ENCODE results near the gene ITSN1.
"Not testable (repeated sequence)": the region's sequence is repeated elsewhere in the genome, so short reads cannot be mapped to it uniquely, and the experiment has no call there.

Gene ITSN1

GRCh38 chr21:33651965-33652680 is 9.8 kb downstream of the ITSN1 start:
- no peak for DNase-seq

- no peak for DNase-seq
Measured at GRCh38 chr21:33654412-33654811, 12.1 kb downstream of the ITSN1 start.

- no peak for DNase-seq
Measured at GRCh38 chr21:33655588-33656221, 13.4 kb downstream of the ITSN1 start.

- DNase-seq: peak; percentile 81
Measured at GRCh38 chr21:33657124-33657820, 15.0 kb downstream of the ITSN1 start.

GRCh38 chr21:33658919-33659567 is 16.7 kb downstream of the ITSN1 start:
- no peak for DNase-seq

GRCh38 chr21:33659568-33659949 is 17.3 kb downstream of the ITSN1 start:
- DNase-seq: peak; percentile 38

GRCh38 chr21:33660406-33660805 is 18.1 kb downstream of the ITSN1 start:
- DNase-seq: no peak

- no peak for DNase-seq
Measured at GRCh38 chr21:33661146-33661545, 18.8 kb downstream of the ITSN1 start.

- DNase-seq: no peak
Measured at GRCh38 chr21:33662046-33662445, 19.7 kb downstream of the ITSN1 start.

GRCh38 chr21:33663241-33663640 is 20.9 kb downstream of the ITSN1 start:
- no peak for DNase-seq

GRCh38 chr21:33664135-33664534 is 21.8 kb downstream of the ITSN1 start:
- DNase-seq: no peak

GRCh38 chr21:33666153-33666552 is 23.9 kb downstream of the ITSN1 start:
- no peak for DNase-seq

- no peak for DNase-seq
Measured at GRCh38 chr21:33667636-33668035, 25.3 kb downstream of the ITSN1 start.

- DNase-seq: peak; percentile 67
Measured at GRCh38 chr21:33668180-33668579, 25.9 kb downstream of the ITSN1 start.

GRCh38 chr21:33668620-33669019 is 26.3 kb downstream of the ITSN1 start:
- DNase-seq: no peak

GRCh38 chr21:33670076-33670978 is 28.0 kb downstream of the ITSN1 start:
- DNase-seq: no peak

- no peak for DNase-seq
Measured at GRCh38 chr21:33673473-33673872, 31.2 kb downstream of the ITSN1 start.

GRCh38 chr21:33674226-33674625 is 31.9 kb downstream of the ITSN1 start:
- DNase-seq: no peak

- not testable (repeated sequence) for DNase-seq
Measured at GRCh38 chr21:33676666-33677065, 34.4 kb downstream of the ITSN1 start.

GRCh38 chr21:33677450-33677849 is 35.1 kb downstream of the ITSN1 start:
- DNase-seq: no peak

- DNase-seq: no peak
Measured at GRCh38 chr21:33680870-33681269, 38.6 kb downstream of the ITSN1 start.

- DNase-seq: peak; percentile 52
Measured at GRCh38 chr21:33682992-33683627, 40.8 kb downstream of the ITSN1 start.
